SU-DHL-6 (cell line): ENCODE measurements around the gene SLC44A4.

Experiments
- CTCF ChIP-seq: fragments of 200-600 bp; sonication (generic); IDR thresholded peaks from one replicate; pipeline ENCODE4 v1.5.1; 2017; ENCODE audit warnings: antibody characterized with exemption, mild to moderate bottlenecking, low read length, moderate library complexity; ENCODE audit not compliant: insufficient read depth, poor library complexity, severe bottlenecking
- EZH2phosphoT487 ChIP-seq: fragments of 200-600 bp; sonication (generic), shearing (Covaris generic); conservative IDR thresholded peaks from 2 replicates; pipeline ENCODE4 v1.6.1; 2018; ENCODE audit warnings: mild to moderate bottlenecking, antibody characterized with exemption, low read length, moderate library complexity, mixed read lengths

GRCh38 chr6:31815025-31815838 is 63.6 kb downstream of the SLC44A4 start, which contains the start of the genes HSPA1A and HSPA1L:
- TF ChIP-seq CTCF (no peak), EZH2phosphoT487 (no peak)
